Renal cortex interstitium (tissue), 15 donors: ENCODE results near the gene HAAO. TPM values are rescaled to one million over a fixed set of nuclear protein-coding genes. Genes with fewer than 3 reads are reported as not detected.
A peak's percentile ranks its signal among the peaks of the same experiment; 100 is the strongest.
"Not testable (repeated sequence)": the region's sequence is repeated elsewhere in the genome, so short reads cannot be mapped to it uniquely, and the experiment has no call there.

Experiments
- DNase-seq, 11 donors: peaks; one replicate each; pipeline ENCODE4 v3.0.0-alpha.2; 2013; ENCODE audit warnings: low read depth in 9 of 11, low spot score in 4 of 11; ENCODE audit errors: extremely low read depth in 1 of 11
- long read RNA-seq, 16 experiments: transcript quantifications; one replicate each; lab custom pipeline, GENCODE V29; 2026
- polyA plus RNA-seq, 3 donors: library from polyadenylated mRNA; unstranded; fragments of 120-200 nt; gene quantifications; one replicate each; pipeline ENCODE4 v1.2.1, GENCODE V29; 2013; ENCODE audit not compliant: insufficient read length in 3 of 3

The HAAO gene
- 10 to 100 TPM; 33.3 to 41.5 (median 40.5) TPM for polyA plus RNA-seq
- long read RNA-seq, donor 1, partial matches to known transcripts = 8 of 12 reads
- long read RNA-seq, donor 1, other reads (novel, unspliced or antisense) = 0 of 12 reads
- long read RNA-seq, donor 2, partial matches to known transcripts = 0 of 4 reads
- long read RNA-seq, donor 2, other reads (novel, unspliced or antisense) = 0 of 4 reads
- long read RNA-seq, donor 3, transcript HAAO-201 (10 exons, 1,265 nt) = major isoform, 8 of 10 reads
- long read RNA-seq, donor 3, partial matches to known transcripts = 0 of 10 reads
- long read RNA-seq, donor 3, other reads (novel, unspliced or antisense) = 0 of 10 reads
- long read RNA-seq, donor 4, partial matches to known transcripts = 5 of 12 reads
- long read RNA-seq, donor 4, other reads (novel, unspliced or antisense) = 0 of 12 reads
- long read RNA-seq, donor 5 = 0 reads
- long read RNA-seq, donor 6, partial matches to known transcripts = 0 of 5 reads
- long read RNA-seq, donor 6, other reads (novel, unspliced or antisense) = 0 of 5 reads
- long read RNA-seq, donor 7, transcript HAAO-201 (10 exons, 1,265 nt) = major isoform, 6 of 8 reads
- long read RNA-seq, donor 7, partial matches to known transcripts = 0 of 8 reads
- long read RNA-seq, donor 7, other reads (novel, unspliced or antisense) = 0 of 8 reads
- long read RNA-seq, donor 8, transcript HAAO-201 (10 exons, 1,265 nt) = major isoform, 9 of 19 reads
- long read RNA-seq, donor 8, partial matches to known transcripts = 5 of 19 reads
- long read RNA-seq, donor 8, other reads (novel, unspliced or antisense) = 0 of 19 reads
- long read RNA-seq, donor 9, transcript HAAO-201 (10 exons, 1,265 nt) = major isoform, 12 of 13 reads
- long read RNA-seq, donor 9, partial matches to known transcripts = 0 of 13 reads
- long read RNA-seq, donor 9, other reads (novel, unspliced or antisense) = 0 of 13 reads
- long read RNA-seq, donor 10, transcript HAAO-201 (10 exons, 1,265 nt) = major isoform, 11 of 12 reads
- long read RNA-seq, donor 10, partial matches to known transcripts = 0 of 12 reads
- long read RNA-seq, donor 10, other reads (novel, unspliced or antisense) = 0 of 12 reads
- long read RNA-seq, donor 11, partial matches to known transcripts = 0 of 3 reads
- long read RNA-seq, donor 11, other reads (novel, unspliced or antisense) = 0 of 3 reads
- long read RNA-seq, donor 12, partial matches to known transcripts = 0 of 3 reads
- long read RNA-seq, donor 12, other reads (novel, unspliced or antisense) = 0 of 3 reads
- long read RNA-seq, donor 13, transcript HAAO-201 (10 exons, 1,265 nt) = major isoform, 15 of 27 reads
- long read RNA-seq, donor 13, partial matches to known transcripts = 5 of 27 reads
- long read RNA-seq, donor 13, other reads (novel, unspliced or antisense) = 5 of 27 reads
- long read RNA-seq, donor 14, transcript HAAO-201 (10 exons, 1,265 nt) = major isoform, 12 of 12 reads
- long read RNA-seq, donor 14, partial matches to known transcripts = 0 of 12 reads
- long read RNA-seq, donor 14, other reads (novel, unspliced or antisense) = 0 of 12 reads
- long read RNA-seq, donor 15, partial matches to known transcripts = 0 of 3 reads
- long read RNA-seq, donor 15, other reads (novel, unspliced or antisense) = 0 of 3 reads
- long read RNA-seq, donor 16, transcript HAAO-201 (10 exons, 1,265 nt) = major isoform, 17 of 38 reads
- long read RNA-seq, donor 16, partial matches to known transcripts = 6 of 38 reads
- long read RNA-seq, donor 16, other reads (novel, unspliced or antisense) = 10 of 38 reads

- DNase-seq = peak in 4 of 11 donors; percentile 57 to 62 (median 61)
Measured at GRCh38 chr2:42792583-42793333, at the start of gene HAAO. Gene HAAO (minus strand): TSS chr2:42792583. CDS start chr2:42792536, 47 bp downstream.

- no peak for DNase-seq
Measured at GRCh38 chr2:42841344-42841743, 49.0 kb upstream of the HAAO start.

- no peak for DNase-seq
Measured at GRCh38 chr2:42840760-42841159, 48.4 kb upstream of the HAAO start.

- no peak for DNase-seq
Measured at GRCh38 chr2:42839809-42840501, 47.6 kb upstream of the HAAO start.

DNA sequence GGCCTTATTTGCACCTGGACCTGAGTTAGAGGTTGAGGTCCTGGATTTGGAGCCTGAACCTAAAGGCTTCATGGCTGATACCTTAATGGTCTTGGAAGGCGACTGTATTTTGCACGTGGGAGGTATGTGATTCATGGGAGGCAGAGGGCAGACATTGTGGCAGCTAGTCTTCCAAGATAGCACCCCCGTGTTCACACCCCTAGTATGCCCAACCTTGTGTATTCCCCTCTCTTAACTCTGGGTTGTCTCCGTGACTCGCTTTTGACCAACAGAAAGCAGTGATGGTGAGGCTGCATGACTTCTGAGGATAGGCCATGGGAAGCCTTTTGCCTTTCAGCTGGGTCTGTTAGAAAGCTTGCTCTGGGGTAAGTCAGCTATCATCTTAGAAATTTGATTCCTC is 45.8 kb upstream of the HAAO start:
- no peak for DNase-seq

- no peak for DNase-seq
Measured at GRCh38 chr2:42835577-42836371, 43.4 kb upstream of the HAAO start.

GRCh38 chr2:42834161-42834560 is 41.8 kb upstream of the HAAO start:
- no peak for DNase-seq

DNA sequence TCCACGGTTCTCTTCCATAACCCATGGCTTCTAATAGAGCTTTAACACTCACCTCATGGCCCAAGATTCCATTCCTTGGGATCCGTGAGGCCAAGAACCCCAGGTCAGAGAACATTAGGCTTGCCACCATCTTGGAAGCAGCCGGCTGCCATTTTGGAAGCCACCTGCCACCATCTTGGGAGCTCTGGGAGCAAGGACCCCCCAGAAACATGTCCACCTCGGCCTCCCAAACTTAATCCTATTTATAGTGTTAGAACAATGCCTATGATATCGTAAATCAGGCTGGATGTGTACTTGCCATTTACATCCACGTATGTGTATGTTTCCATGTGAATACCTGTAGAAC is 39.9 kb upstream of the HAAO start:
- DNase-seq = no peak

DNA sequence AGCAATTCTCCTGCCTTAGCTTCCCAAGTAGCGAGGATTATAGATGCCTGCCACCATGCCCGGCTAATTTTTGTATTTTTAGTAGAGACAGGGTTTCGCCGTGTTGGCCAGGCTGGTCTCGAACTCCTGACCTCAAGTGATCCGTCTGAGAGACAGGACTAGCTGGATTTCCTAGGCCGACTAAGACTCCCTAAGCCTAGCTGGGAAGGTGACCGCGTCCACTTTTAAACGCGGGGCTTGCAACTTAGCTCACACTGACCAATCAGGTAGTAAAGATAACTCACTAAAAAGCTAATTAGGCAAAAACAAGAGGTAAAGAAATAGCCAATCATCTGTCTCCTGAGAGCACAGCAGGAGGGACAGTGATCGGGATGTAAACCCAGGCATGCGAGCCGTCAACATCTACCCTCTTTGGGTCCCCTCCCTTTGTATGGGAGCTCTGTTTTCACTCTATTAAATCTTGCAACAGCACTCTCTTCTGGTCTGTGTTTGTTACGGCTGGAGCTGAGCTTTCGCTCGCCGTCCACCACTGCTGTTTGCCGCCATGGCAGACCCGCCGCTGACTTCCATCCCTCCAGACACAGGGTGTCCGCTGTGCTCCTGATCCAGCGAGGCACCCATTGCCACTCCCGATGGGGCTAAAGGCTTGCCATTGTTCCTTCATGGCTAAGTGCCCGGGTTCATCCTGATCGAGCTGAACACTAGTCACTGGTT is 39.3 kb upstream of the HAAO start:
- not testable (repeated sequence) for DNase-seq

GRCh38 chr2:42830922-42831574 is 38.7 kb upstream of the HAAO start:
- no peak for DNase-seq

GRCh38 chr2:42829671-42830440 is 37.5 kb upstream of the HAAO start:
- no peak for DNase-seq

DNA sequence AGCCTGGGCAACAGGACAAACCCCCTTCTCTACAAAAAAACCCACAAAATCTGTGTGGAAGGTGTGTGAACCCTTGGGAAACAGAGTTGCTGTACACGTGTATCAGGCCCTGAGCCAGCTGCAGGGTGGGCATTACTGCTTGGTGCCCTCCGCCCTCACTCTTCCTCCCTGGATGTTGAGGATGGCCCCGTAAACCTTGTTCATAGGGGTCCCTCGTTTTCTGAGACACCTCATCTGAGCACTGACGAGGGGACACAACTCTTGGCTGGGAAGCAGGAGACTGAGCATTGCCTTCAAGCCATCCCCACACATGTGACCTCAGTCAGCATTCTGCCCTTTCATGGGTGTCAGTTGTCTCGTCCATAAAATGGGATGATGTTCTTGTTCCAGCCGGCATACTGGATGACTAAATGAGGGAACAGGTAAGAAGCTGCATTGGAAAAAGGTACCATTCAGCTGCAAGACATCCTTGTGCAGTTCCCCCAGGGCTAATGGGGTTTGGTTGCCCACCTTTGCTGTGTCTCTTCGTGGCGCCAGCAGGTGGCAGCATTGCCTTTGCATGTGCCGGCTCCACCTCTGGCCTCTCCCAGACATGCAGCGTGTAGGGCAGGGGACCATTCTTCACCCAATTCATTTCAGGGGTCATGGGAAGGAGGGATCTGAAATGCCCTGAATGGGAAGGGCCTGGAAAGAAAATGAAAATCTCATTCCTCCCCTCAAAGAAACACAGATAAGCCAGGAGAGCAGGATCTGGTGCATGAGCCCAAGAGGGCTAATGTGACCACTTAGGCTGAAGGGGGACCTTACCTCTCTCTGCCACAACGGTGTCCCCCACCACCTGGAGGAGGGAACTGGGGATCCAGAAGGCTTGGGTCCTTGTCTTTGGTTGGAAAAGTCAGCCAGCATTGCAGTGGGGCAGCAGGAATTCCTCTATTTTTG is 36.4 kb upstream of the HAAO start:
- DNase-seq = peak in 8 of 11 donors; percentile 64 to 78 (median 70)
